Measurements from ENCODE around the gene COPS3. TPM values are rescaled to one million over a fixed set of nuclear protein-coding genes. Genes with fewer than 3 reads are reported as not detected.
A peak's percentile ranks its signal among the peaks of the same experiment; 100 is the strongest.

Gene COPS3
- total and polyA plus RNA-seq, 2 experiments from 2014 or later = 108 to 121 TPM

DNA sequence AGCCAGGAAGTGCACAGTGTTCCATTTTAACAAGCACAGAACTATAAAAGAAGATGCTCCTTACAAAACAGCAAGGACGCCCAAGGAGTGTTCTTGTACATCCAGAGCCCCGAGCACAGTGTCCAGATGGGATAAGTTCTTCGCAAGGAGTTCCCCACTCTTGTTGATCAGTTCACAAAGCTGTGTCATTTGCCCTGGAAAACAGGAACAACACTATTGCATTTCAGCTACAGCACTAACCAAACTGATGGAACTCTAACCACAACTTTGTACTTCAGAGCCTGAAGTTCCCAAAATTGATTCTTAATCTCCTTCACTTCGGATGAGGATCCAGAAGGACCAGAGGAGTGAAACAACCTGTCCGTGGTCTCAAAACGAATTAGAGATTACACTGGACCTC lies 5.1 kb downstream of the COPS3 start (continued):
- no peak for TF ChIP-seq STAT1 (IDR thresholded peaks at IDR 0.05; ENCODE audit: unreplicated experiment)
- no peak for TF ChIP-seq ZNF331 (CRISPR knock-in tag; IDR thresholded peaks at IDR 0.05; ENCODE audit: low read depth)
- no peak for TF ChIP-seq CREB1 (CRISPR knock-in tag; IDR thresholded peaks at IDR 0.05; ENCODE audit: low read depth)

DNA sequence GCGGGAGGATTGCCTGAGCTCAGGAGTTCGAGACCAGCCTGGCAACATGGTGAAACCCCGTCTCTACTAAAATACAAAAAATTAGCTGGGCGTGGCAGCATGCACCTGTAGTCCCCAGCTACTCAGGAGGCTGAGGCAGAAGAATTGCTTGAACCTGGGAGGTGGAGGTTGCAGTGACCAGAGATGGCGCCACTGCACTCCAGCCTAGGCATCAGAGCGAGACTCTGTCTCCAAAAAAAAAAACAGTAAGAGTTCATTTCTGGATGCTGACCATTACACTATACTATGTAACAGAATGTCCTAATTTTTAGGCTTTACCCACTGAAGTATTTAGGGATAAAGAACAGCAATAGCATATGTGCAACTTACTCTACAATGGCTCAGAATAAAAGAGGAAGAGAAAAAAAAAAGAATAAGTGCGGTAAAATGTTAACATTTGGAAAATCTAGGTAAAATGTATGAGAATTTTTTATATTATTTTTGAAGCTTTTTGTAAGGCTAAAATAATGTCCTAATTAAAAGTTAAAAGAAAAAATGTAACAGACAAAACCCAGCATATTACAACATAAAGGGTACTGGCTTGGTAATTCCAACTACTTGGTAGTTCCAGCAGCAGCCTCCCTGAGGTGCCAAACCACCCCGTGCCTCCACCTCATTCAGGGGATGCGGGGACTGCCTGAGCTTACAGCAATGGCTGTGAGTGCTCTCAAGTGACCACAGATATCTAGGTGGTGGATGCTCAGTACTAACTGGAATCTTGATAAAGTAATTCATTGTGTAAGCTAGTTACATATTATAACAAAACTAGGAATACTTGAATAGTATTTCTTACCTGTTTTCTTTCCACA lies 10.9 kb downstream of the COPS3 start:
- Mint-ChIP-seq H3K27ac (no peak overlapping the region), H3K27me3 (ENCODE audit: insufficient read depth, low read depth, poor library complexity) (peaks cover 2% of the 10 kb centered on the region), H3K9me3 (no peaks in the 10 kb centered on the region), H3K4me3 (no peak overlapping the region), H3K4me1 (no peaks in the 10 kb centered on the region), H3K36me3 (ENCODE audit: low read depth) (peaks cover 67% of the 10 kb centered on the region)
- H3K79me2 ChIP-seq (replicated peaks; ENCODE audit: insufficient read depth) = peaks cover 33% of the 10 kb centered on the region
- peak; percentile 67 for ATAC-seq
- H2AFZ ChIP-seq = no peak overlapping the region
- H3K27me3 ChIP-seq (ENCODE audit: insufficient read depth) = no peaks in the 10 kb centered on the region
- H4K20me1 ChIP-seq (replicated peaks; ENCODE audit: insufficient read depth) = peaks cover 28% of the 10 kb centered on the region
- H3K36me3 ChIP-seq (ENCODE audit: insufficient read depth) = peaks cover 49% of the 10 kb centered on the region
- H3K9me2 ChIP-seq (ENCODE audit: insufficient read depth) = no peaks in the 10 kb centered on the region
- no peak overlapping the region for H3K4me3 ChIP-seq
- H3K27ac ChIP-seq (ENCODE audit: low read depth) = no peak overlapping the region
- DNase-seq (ENCODE audit: low spot score) = peak; percentile 40
- TF ChIP-seq, protein P1, sequence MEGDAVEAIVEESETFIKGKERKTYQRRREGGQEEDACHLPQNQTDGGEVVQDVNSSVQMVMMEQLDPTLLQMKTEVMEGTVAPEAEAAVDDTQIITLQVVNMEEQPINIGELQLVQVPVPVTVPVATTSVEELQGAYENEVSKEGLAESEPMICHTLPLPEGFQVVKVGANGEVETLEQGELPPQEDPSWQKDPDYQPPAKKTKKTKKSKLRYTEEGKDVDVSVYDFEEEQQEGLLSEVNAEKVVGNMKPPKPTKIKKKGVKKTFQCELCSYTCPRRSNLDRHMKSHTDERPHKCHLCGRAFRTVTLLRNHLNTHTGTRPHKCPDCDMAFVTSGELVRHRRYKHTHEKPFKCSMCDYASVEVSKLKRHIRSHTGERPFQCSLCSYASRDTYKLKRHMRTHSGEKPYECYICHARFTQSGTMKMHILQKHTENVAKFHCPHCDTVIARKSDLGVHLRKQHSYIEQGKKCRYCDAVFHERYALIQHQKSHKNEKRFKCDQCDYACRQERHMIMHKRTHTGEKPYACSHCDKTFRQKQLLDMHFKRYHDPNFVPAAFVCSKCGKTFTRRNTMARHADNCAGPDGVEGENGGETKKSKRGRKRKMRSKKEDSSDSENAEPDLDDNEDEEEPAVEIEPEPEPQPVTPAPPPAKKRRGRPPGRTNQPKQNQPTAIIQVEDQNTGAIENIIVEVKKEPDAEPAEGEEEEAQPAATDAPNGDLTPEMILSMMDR (conservative IDR thresholded peaks at IDR 0.05; ENCODE audit: low read depth in 2 of 2) = peak; percentile 68 to 69
- TF ChIP-seq, protein P2, sequence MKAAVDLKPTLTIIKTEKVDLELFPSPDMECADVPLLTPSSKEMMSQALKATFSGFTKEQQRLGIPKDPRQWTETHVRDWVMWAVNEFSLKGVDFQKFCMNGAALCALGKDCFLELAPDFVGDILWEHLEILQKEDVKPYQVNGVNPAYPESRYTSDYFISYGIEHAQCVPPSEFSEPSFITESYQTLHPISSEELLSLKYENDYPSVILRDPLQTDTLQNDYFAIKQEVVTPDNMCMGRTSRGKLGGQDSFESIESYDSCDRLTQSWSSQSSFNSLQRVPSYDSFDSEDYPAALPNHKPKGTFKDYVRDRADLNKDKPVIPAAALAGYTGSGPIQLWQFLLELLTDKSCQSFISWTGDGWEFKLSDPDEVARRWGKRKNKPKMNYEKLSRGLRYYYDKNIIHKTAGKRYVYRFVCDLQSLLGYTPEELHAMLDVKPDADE (IDR thresholded peaks at IDR 0.05) = no peak
- H3K4me1 ChIP-seq (ENCODE audit: insufficient read depth) = no peaks in the 10 kb centered on the region
- peaks cover 12% of the 10 kb centered on the region; the same call in 1 of the 2 replicates for H3F3A ChIP-seq (replicated peaks; ENCODE audit: low read depth)
- H3K4me2 ChIP-seq = no peak overlapping the region

DNA sequence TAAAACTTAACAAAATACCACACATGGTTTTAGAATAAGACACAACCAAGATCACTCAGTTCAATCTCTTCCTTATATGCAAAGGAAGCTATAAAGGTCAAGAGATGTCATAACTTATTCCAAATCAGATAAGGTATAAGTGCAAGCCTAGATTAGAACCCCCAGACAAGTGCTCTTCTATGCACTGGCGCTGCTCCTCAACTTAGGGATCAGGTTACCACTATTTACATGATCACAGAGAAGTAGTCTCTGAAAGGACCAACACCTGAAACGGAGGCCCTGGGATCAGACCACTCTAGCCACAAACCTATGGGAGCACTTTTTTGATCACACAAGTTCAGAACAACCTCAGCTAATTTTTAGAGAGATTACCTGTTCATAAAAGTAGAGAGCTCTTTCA lies 16.6 kb downstream of the COPS3 start:
- Histone ChIP-seq H2AFZ (no peak overlapping the region), H3K9me2 (ENCODE audit: insufficient read depth) (no peaks in the 10 kb centered on the region), H3K4me3 (no peak overlapping the region), H3K27me3 (ENCODE audit: insufficient read depth) (no peaks in the 10 kb centered on the region), H3K4me1 (ENCODE audit: insufficient read depth) (no peaks in the 10 kb centered on the region), H3F3A (replicated peaks; ENCODE audit: low read depth) (0 out of 2 replicates have a peak, but pooled peaks cover 6% of the 10 kb centered on the region), H3K27ac (ENCODE audit: low read depth) (no peak overlapping the region), H3K36me3 (ENCODE audit: insufficient read depth) (peaks cover 70% of the 10 kb centered on the region), H4K20me1 (replicated peaks; ENCODE audit: insufficient read depth) (peaks cover 5% of the 10 kb centered on the region), H3K79me2 (replicated peaks; ENCODE audit: insufficient read depth) (no peaks in the 10 kb centered on the region), H3K4me2 (no peak overlapping the region)
- peak; percentile 60 for ATAC-seq
- H3K4me1 Mint-ChIP-seq = peaks cover 4% of the 10 kb centered on the region; the same call in 2 of the 3 replicates
- DNase-seq (ENCODE audit: low spot score) = peak; percentile 11
- H3K9me3 Mint-ChIP-seq = no peaks in the 10 kb centered on the region
- H3K4me3 Mint-ChIP-seq = no peak overlapping the region
- peaks cover 72% of the 10 kb centered on the region for H3K36me3 Mint-ChIP-seq (ENCODE audit: low read depth)
- H3K27me3 Mint-ChIP-seq (ENCODE audit: insufficient read depth, low read depth, poor library complexity) = no peaks in the 10 kb centered on the region
- no peak overlapping the region for H3K27ac Mint-ChIP-seq
- TF ChIP-seq, protein P2 (IDR thresholded peaks at IDR 0.05) = no peak
- TF ChIP-seq ZNF114 (CRISPR knock-in tag; IDR thresholded peaks at IDR 0.05) = no peak
- TF ChIP-seq, protein P3, sequence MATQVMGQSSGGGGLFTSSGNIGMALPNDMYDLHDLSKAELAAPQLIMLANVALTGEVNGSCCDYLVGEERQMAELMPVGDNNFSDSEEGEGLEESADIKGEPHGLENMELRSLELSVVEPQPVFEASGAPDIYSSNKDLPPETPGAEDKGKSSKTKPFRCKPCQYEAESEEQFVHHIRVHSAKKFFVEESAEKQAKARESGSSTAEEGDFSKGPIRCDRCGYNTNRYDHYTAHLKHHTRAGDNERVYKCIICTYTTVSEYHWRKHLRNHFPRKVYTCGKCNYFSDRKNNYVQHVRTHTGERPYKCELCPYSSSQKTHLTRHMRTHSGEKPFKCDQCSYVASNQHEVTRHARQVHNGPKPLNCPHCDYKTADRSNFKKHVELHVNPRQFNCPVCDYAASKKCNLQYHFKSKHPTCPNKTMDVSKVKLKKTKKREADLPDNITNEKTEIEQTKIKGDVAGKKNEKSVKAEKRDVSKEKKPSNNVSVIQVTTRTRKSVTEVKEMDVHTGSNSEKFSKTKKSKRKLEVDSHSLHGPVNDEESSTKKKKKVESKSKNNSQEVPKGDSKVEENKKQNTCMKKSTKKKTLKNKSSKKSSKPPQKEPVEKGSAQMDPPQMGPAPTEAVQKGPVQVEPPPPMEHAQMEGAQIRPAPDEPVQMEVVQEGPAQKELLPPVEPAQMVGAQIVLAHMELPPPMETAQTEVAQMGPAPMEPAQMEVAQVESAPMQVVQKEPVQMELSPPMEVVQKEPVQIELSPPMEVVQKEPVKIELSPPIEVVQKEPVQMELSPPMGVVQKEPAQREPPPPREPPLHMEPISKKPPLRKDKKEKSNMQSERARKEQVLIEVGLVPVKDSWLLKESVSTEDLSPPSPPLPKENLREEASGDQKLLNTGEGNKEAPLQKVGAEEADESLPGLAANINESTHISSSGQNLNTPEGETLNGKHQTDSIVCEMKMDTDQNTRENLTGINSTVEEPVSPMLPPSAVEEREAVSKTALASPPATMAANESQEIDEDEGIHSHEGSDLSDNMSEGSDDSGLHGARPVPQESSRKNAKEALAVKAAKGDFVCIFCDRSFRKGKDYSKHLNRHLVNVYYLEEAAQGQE (IDR thresholded peaks at IDR 0.05; ENCODE audit: unreplicated experiment) = no peak
